GM18867 (cell line): ENCODE data around the gene SYMPK.

Experiments used
- ATAC-seq: cut with Tn5 transposase; IDR thresholded peaks from one replicate; pipeline ENCODE4 v1.9.1; 2021; ENCODE audit warnings: mild to moderate bottlenecking, moderate library complexity; ENCODE audit not compliant: unreplicated experiment

SYMPK gene

DNA sequence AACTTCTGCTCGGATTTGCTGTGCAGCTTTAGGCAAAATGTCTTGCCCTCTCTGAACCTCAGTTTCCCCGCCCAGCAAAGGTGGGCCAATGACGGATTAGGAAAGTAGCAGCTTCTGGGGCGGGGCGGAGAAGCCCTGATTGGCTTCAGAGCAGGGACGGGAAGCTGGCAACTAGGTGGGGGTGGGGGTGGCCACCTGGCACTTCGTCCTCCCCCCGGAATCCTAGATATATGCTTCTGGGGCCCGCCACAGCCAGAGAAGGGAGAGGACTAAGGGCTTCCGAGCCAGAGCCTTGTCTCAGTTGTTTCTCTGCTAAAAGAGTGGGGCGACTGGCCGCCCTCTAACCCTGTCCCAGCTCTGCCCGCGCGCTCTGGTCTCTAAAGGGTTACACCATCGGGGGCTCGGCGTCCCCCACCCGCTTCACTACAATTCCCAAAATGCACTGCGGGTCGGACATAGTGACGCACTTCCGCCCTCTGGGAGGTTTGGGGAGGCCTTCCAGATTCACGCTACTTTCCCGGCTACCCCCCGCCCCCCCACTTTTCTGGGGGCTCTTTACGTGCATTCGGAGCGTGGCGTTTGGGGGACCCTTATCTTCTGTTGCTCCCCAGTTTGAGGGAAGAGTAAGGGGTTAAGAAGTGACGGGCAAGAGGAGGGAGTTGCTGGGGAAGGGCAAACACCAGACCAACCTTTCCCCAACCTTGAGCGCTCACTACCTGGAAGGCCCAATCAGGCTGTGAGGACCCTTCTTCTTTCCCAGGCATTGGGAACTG is 23.7 kb upstream of the SYMPK start:
- ATAC-seq = peak; percentile 49

DNA sequence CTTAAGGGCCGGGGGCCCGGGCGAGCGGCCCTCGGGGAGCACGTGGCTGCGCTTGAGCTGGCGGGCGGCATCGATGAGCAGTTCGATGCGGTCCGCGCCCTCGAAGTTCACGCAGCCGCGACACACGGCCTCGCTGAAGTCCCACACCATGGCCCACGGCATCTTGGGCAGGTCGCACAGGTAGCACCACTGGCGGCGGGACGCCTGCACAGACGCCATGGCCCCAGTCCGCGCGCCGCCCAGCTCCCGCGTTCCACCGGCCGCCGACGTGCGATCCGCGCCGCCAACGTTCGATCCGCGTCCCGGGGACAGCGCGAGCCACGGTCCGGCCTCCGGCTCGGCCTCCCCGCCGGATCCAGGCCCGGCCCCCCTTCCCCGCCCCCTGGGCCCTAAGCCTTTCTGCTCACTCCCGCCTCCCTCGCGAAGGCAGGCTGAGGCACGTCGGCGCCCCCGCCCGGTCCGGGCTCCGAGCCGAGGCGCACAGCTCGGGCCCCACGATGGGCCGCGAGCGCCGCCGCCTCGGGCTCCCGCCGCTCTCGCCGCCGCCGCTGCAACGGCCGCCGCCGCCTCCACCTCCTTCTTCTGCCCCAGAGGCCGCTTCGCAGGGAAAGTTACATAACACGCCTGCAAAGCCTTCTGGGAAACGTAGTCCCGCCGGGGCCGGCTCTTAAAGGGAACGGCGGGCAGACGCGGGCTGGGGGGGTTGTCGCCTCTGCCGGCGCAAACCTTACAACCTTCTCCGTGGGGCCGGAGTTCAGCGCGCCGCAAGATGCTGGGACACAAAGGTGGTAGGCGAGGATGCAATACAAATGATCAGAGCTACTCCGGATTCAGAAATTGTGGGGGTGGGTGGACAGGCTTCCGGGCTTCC is 22.8 kb upstream of the SYMPK start, which contains the start of gene IRF2BP1:
Gene IRF2BP1 (minus strand): TSS at position 586 of the 871 bp plus-strand sequence. CDS start 367 bp downstream, at position 219.
- ATAC-seq = peak; percentile 53

DNA sequence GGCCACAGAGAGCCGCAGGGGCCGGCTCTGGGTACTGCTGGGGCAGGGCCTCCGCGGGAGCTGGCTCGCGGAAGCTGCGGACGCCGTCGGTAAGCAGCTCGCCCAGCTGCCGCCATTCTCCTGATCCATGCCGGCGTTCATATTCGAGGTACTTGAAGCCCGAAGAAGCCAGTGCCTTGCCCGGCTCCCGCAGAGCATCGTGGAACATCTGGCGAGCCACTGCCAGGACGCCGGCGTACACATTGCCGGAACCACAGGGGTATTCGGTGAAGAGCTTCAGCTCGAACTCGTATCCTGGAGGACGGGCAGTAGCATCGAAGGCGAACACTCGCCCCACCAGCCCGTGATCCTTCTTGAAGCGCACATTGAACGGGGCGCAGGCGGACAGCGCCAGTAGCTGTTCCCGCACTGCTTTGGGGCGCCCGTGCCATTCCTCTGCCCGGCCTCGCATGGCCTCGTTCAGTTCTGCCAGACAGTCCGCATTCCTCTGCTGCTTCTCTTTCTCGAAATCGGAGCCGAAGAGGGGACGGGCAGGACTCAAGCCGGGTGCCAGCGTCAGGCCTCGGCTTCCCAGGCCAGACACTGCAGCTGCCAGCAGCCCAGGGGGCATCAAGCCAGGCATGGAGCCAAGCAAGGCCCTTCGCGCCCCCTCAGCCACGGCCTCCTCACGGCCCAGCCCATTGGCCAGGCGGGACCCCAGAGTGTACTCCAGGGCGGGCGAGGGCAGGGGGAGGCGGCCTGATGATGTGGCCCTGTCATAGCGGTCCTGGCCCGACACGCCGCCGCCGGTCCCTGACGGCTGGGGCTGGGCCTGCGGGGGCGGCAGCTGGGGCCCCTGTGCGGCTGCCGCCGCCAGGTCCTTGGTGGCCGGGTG is 22.0 kb upstream of the SYMPK start:
- ATAC-seq = peak; percentile 0

DNA sequence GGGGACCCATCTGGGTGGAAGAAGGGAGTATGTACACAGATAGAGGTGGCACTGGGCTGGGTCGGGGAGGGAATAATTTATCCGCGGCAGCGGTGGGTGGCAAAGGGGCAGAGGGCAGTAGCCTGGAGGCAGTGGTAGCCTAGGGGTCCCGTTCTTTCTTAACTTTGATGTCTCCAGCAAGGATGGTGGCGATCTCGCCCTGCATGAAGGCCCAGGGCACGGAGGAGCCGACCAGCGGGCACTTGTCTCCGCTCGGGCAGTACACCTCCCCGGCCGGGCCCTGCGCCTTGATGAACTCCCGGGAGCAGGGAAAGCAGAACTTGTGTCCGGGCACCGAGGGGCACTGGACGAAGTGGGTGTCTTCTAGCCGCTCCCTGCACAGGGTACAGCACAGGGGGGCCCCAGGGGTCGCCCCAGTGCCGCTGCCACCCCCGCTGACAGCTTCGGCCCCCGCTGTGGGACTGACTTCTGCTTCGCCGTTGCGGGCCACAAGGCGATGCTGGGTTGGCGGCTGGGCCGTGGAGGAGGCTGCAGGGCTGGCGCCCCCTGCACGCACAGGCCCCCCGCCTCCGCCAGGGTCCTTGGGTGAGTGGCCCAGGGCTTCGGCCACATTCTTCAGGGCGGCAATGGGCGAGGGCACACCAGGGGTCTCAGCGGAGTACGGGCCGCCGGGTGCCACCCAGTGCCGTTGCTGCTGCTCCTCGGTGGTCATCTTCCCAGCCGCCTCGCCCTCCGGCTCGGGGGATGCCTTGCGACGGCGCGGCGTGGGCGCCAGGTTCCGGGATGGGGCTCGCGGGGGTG is 21.1 kb upstream of the SYMPK start:
- ATAC-seq = no peak

GRCh38 chr19:45883586-45883880 is 20.6 kb upstream of the SYMPK start:
- ATAC-seq = no peak

DNA sequence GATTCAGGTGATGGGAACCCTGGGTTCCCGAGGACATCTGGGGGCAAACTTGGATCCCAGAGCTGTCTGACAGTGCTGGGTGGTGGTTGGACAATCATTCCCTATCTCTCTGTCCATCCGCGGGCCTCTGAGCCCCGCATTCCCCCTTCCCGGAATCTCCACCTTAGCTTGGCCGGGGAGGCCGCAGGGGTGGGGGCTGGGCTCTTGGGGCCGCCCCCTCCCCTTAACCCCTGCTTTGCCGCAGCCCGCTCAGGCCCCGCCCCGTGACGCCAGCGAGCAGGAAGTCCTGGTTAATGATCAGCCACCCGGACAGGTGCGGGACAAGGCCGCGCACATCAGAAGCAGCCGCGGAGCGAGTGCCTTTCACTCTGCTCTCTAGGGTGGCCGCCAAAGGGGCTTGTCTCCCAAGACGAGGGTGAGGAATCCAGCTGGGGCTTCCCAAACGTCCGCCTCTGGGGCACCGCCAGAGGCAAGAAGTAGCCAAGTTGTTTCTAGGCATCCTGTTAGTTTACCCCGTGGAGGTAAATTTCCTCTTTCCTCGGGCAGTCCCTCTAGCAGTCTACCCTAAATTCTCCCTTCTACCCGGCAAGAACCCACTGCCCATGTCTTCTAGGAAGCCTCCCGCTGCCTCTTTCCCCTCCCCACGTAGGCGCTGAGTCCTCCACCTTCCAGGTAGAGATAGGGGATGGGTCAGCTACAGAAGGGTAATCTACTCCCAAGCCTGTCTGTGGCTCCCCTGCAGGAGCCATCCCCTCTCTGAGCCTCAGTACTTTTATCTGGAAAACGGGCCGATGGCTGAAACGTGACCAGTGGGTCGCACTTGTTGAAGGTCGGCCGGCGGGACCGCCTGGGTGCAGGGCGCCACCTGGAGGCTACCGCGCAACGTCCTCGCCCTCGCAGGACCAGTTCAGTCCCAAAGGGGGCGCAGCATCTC is 20.0 kb upstream of the SYMPK start:
- no peak for ATAC-seq

- no peak for ATAC-seq
Observed at GRCh38 chr19:45881909-45882528, 19.1 kb upstream of the SYMPK start.

DNA sequence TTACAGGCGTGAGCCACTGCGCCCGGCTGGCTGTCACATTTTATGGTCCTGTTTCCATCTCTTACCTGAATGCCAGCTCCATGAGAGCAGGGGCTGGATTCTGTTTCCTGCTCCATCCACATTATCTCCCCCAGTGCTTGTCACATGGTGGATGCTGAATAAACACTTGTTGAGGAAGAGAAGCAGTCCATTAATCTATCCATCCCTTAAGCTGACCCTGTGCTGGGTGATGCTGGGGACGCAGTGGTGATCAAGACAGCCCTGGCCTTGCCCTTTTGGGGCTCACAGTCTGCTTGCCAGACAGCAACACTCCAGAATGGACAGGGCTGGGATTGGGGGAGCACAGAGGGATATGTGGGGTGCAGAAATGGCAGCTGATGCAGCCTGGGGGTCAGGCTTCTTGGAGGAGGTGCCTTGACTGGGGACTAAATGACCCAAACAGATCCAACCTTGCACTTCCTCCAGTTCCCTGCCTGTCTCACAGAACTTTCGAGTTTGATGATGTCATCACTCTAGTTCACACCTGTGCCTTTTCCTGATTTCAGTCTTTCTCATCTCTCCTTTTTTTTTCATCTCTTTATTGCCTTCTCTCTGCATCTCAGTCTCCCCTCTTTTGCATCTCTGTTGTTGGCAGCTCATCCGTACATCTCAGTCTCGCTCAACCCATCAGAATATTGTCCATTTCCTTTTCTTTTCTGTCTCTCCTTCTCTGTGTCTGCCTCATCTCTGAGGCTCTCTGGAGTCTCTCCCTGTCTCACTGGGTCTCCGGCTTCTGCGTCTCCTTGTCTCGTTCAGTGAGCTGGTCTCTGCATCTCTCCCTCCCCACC is 18.3 kb upstream of the SYMPK start:
- ATAC-seq = no peak

DNA sequence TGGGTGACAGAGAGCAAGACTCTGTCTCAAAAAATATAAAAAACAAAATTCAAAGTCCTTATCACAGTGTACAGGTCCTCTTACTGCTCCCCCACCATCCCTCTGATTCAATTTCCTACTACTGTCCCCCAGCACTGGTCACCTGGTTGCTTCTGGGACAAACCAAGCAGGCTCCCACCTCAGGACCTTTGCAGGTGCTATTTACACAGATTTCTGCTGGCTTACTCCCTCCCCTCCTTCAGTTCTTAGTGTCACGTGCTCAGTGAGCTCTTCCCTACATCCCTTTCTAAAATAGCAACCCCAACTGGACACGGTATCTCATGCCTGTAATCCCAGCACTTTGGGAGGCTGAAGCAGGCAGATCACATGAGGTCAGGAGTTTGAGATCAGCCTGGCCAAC is 17.0 kb upstream of the SYMPK start:
- no peak for ATAC-seq

GRCh38 chr19:45879055-45879454 is 16.1 kb upstream of the SYMPK start:
- no peak for ATAC-seq

DNA sequence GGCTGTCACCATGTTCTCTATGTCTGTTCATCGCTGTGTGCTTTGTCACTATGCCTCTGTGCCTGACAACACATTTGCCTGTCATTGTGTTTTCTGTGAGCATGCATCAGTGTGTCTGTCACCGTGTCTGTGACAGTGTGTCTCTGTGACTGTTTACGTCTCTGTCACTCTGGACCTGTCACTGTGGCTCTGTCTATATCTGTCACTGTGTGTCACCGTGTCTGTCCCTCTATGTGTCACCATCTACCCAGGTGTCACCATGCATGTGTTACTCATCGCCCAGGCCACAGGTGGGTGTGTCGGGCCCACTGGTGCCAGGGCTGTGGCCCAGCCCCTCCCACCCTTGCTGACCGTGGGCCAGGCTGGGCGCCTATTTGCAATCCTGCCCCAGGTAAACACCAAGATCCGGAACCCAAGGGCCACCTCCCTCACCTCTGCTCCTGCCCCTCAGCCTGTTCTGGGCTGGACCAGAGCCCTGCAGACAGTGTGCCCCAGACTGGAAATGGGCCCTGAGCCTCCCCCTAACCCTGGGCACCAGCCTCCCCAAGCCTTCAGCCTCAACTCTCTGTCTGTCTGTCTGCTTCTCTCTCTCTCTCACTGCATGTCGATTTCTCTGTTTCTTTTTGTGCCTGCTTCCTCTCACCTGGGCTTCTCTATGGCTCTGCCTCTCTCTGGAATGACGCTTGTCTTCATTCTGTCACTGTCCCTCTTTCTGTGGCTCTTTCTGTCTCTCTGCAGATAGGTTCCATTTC is 15.3 kb upstream of the SYMPK start:
- no peak for ATAC-seq

DNA sequence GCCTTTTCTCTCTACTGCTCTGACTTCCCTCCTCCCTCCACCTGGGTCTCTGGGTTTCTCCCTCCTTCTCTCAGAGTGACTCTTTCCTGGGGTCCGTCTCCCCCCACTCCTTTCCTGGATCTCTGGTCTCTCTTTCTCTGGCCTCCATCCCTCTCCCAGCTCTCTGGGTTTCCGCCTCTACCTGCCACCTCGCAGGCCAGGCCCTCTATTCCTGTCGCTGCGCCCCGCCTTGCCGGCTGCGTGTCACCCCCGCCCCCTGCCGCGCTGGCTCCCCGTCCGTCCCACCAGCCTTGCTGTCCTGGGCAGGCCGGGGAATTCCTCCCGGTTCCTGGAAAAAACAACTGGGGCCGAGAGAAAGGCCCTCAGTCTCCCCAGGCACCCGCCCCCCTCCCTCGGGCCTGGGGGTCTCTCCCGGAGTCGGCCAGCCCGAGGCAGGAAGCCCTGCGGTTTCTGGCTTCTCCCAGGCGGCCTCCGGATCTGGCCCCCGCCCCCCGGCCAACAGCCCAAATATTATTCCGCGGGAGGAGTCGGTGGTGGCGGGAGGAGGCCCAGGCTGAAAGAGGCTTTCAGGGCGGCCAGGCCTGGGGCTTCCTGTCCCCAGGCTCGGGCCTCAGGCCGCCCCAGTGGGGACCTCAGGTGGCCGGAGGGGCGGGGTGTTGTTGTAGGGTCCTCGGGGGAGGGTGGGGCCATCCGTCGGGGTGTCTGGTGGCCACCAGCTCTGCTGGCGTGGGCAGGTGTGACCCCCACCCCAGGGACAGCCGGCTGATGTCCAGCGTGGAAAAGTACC is 13.7 kb upstream of the SYMPK start:
- ATAC-seq = no peak

GRCh38 chr19:45876161-45876410 is 13.1 kb upstream of the SYMPK start:
- ATAC-seq = no peak

GRCh38 chr19:45874620-45874966 is 11.6 kb upstream of the SYMPK start:
- no peak for ATAC-seq

- ATAC-seq = no peak
Observed at GRCh38 chr19:45873219-45873772, 10.3 kb upstream of the SYMPK start.

DNA sequence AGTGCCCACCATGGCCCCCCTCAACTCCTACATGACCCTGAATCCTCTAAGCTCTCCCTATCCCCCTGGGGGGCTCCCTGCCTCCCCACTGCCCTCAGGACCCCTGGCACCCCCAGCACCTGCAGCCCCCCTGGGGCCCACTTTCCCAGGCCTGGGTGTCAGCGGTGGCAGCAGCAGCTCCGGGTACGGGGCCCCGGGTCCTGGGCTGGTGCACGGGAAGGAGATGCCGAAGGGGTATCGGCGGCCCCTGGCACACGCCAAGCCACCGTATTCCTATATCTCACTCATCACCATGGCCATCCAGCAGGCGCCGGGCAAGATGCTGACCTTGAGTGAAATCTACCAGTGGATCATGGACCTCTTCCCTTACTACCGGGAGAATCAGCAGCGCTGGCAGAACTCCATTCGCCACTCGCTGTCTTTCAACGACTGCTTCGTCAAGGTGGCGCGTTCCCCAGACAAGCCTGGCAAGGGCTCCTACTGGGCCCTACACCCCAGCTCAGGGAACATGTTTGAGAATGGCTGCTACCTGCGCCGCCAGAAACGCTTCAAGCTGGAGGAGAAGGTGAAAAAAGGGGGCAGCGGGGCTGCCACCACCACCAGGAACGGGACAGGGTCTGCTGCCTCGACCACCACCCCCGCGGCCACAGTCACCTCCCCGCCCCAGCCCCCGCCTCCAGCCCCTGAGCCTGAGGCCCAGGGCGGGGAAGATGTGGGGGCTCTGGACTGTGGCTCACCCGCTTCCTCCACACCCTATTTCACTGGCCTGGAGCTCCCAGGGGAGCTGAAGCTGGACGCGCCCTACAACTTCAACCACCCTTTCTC is 9.4 kb upstream of the SYMPK start:
- no peak for ATAC-seq
